Measurements from ENCODE around the gene PEX26.
"Not testable (repeated sequence)": the region's sequence is repeated elsewhere in the genome, so short reads cannot be mapped to it uniquely, and the experiment has no call there.

PEX26 gene

GRCh38 chr22:18120857-18121256 is 43.1 kb downstream of the PEX26 start:
- no peak for TF ChIP-seq Cebpa-rat (IDR thresholded peaks at IDR 0.05)
- H3K27me3 ChIP-seq: peaks cover 0 to 51% (median 0%) of the 10 kb centered on the region in 11 experiments; a peak in 9 of 22 replicates
- H3K4me1 ChIP-seq: peaks cover 30 to 66% (median 50%) of the 10 kb centered on the region in 10 experiments

GRCh38 chr22:18121506-18121905 is 43.7 kb downstream of the PEX26 start:
- no peaks in the 10 kb centered on the region; a peak in 1 of 22 replicates for H3K9me3 ChIP-seq (replicated peaks in 1 of 11)
- H3K27ac ChIP-seq: no peak overlapping the region
- H3K4me1 ChIP-seq: peaks cover 24 to 59% (median 44%) of the 10 kb centered on the region in 10 experiments
- H3K4me2 ChIP-seq: peak overlapping the region in 10 of 11 experiments; percentile 14 to 97 (median 84); a peak in 12 of 22 replicates
- H3K27me3 ChIP-seq: peaks cover 0 to 45% (median 0%) of the 10 kb centered on the region in 11 experiments; a peak in 8 of 22 replicates
- peaks cover 0 to 22% (median 5%) of the 10 kb centered on the region in 11 experiments; a peak in 11 of 22 replicates for H3K36me3 ChIP-seq
- no peak for TF ChIP-seq Cebpa-rat (IDR thresholded peaks at IDR 0.05)
- H3K9ac ChIP-seq: no peak overlapping the region
- H3K4me3 ChIP-seq: no peak overlapping the region
- H4K20me1 ChIP-seq: peaks cover 0 to 41% (median 10%) of the 10 kb centered on the region in 11 experiments; a peak in 10 of 22 replicates

More at GRCh38 chr22:18120857-18121256, 43.1 kb downstream of the PEX26 start:
- no peak overlapping the region; a peak in 1 of 20 replicates for H3K4me3 ChIP-seq
- H3K27ac ChIP-seq: no peak overlapping the region
- H3K4me2 ChIP-seq: peak overlapping the region; percentile 8 to 97 (median 80); a peak in 13 of 22 replicates
- H4K20me1 ChIP-seq: peaks cover 0 to 48% (median 12%) of the 10 kb centered on the region in 11 experiments; a peak in 10 of 22 replicates
- H3K36me3 ChIP-seq: peaks cover 0 to 15% (median 0%) of the 10 kb centered on the region in 11 experiments; a peak in 5 of 22 replicates
- no peak overlapping the region for H3K9ac ChIP-seq
- H3K9me3 ChIP-seq (replicated peaks in 1 of 11): no peaks in the 10 kb centered on the region

GRCh38 chr22:18121954-18122554 is 44.3 kb downstream of the PEX26 start:
- Histone ChIP-seq H3K9ac (no peak overlapping the region), H3K4me3 (no peak overlapping the region), H3K4me1 (peaks cover 22 to 54% (median 39%) of the 10 kb centered on the region in 10 experiments), H3K27ac (no peak overlapping the region), H3K36me3 (peaks cover 0 to 27% (median 10%) of the 10 kb centered on the region in 11 experiments; a peak in 12 of 22 replicates), H4K20me1 (peaks cover 0 to 38% (median 6%) of the 10 kb centered on the region in 11 experiments; a peak in 9 of 22 replicates), H3K27me3 (peaks cover 0 to 39% (median 0%) of the 10 kb centered on the region in 11 experiments; a peak in 8 of 22 replicates), H3K4me2 (peak overlapping the region in 2 of 11 experiments; percentile 91 to 95; a peak in 3 of 22 replicates), H3K9me3 (replicated peaks in 1 of 11) (peaks cover 0 to 4% (median 0%) of the 10 kb centered on the region in 11 experiments; a peak in 1 of 22 replicates)
- TF ChIP-seq Cebpa-rat (IDR thresholded peaks at IDR 0.05): no peak

- H3K4me3 ChIP-seq; H3K4me2 ChIP-seq; H3K9ac ChIP-seq; H3K9me3 ChIP-seq (replicated peaks in 1 of 11); H3K27ac ChIP-seq: not testable (repeated sequence)
- Histone ChIP-seq H3K4me1 (peaks cover 22 to 39% (median 29%) of the 10 kb centered on the region in 10 experiments), H3K27me3 (peaks cover 0 to 25% (median 0%) of the 10 kb centered on the region in 11 experiments; a peak in 8 of 22 replicates), H4K20me1 (peaks cover 0 to 26% (median 6%) of the 10 kb centered on the region in 11 experiments; a peak in 8 of 22 replicates), H3K36me3 (peaks cover 0 to 34% (median 13%) of the 10 kb centered on the region in 11 experiments; a peak in 12 of 22 replicates)
Measured at GRCh38 chr22:18123476-18124025, 45.8 kb downstream of the PEX26 start.

GRCh38 chr22:18126606-18127005 is 48.8 kb downstream of the PEX26 start:
- Histone ChIP-seq H3K36me3 (peaks cover 0 to 40% (median 13%) of the 10 kb centered on the region in 11 experiments; a peak in 12 of 22 replicates), H4K20me1 (peaks cover 0 to 2% (median 0%) of the 10 kb centered on the region in 11 experiments; a peak in 4 of 22 replicates), H3K4me2 (no peak overlapping the region), H3K27ac (no peak overlapping the region), H3K9ac (no peak overlapping the region), H3K4me1 (peaks cover 0 to 12% (median 8%) of the 10 kb centered on the region in 10 experiments; a peak in 12 of 20 replicates), H3K4me3 (no peak overlapping the region), H3K27me3 (peaks cover 0 to 3% (median 0%) of the 10 kb centered on the region in 11 experiments; a peak in 1 of 22 replicates), H3K9me3 (replicated peaks in 1 of 11) (peaks cover 0 to 4% (median 0%) of the 10 kb centered on the region in 11 experiments; a peak in 1 of 22 replicates)
- no peak for TF ChIP-seq Cebpa-rat (IDR thresholded peaks at IDR 0.05)

GRCh38 chr22:18130018-18130417 is 52.2 kb downstream of the PEX26 start:
- peaks cover 0 to 12% (median 5%) of the 10 kb centered on the region in 10 experiments; a peak in 10 of 20 replicates for H3K4me1 ChIP-seq
- peak overlapping the region in 3 of 11 experiments; percentile 26 to 71 (median 61); a peak in 5 of 22 replicates for H3K4me2 ChIP-seq
- no peak for TF ChIP-seq Cebpa-rat (IDR thresholded peaks at IDR 0.05)
- no peak overlapping the region for H3K4me3 ChIP-seq
- H3K27me3 ChIP-seq: no peaks in the 10 kb centered on the region
- no peaks in the 10 kb centered on the region; a peak in 2 of 22 replicates for H4K20me1 ChIP-seq
- peaks cover 0 to 31% (median 12%) of the 10 kb centered on the region in 11 experiments; a peak in 12 of 22 replicates for H3K36me3 ChIP-seq
- H3K27ac ChIP-seq: no peak overlapping the region
- H3K9ac ChIP-seq: no peak overlapping the region
- peaks cover 0 to 4% (median 0%) of the 10 kb centered on the region in 11 experiments; a peak in 1 of 22 replicates for H3K9me3 ChIP-seq (replicated peaks in 1 of 11)

- TF ChIP-seq Cebpa-rat (IDR thresholded peaks at IDR 0.05): no peak
Measured at GRCh38 chr22:18130699-18131429, 53.1 kb downstream of the PEX26 start.

GRCh38 chr22:18133452-18133851 is 55.7 kb downstream of the PEX26 start:
- H3K4me2 ChIP-seq: no peak overlapping the region
- H3K9me3 ChIP-seq (replicated peaks in 1 of 11): peaks cover 0 to 3% (median 0%) of the 10 kb centered on the region in 11 experiments; a peak in 1 of 22 replicates
- peaks cover 0 to 15% (median 0%) of the 10 kb centered on the region in 11 experiments; a peak in 4 of 22 replicates for H3K36me3 ChIP-seq
- no peak for TF ChIP-seq Cebpa-rat (IDR thresholded peaks at IDR 0.05)
- H4K20me1 ChIP-seq: no peaks in the 10 kb centered on the region; a peak in 3 of 22 replicates
- no peak overlapping the region for H3K27ac ChIP-seq
- peaks cover 0 to 12% (median 7%) of the 10 kb centered on the region in 10 experiments; a peak in 10 of 20 replicates for H3K4me1 ChIP-seq
- no peaks in the 10 kb centered on the region for H3K27me3 ChIP-seq
- no peak overlapping the region for H3K4me3 ChIP-seq
- no peak overlapping the region for H3K9ac ChIP-seq

More at GRCh38 chr22:18130699-18131429, 53.1 kb downstream of the PEX26 start:
- no peaks in the 10 kb centered on the region; a peak in 2 of 22 replicates for H4K20me1 ChIP-seq
- H3K4me1 ChIP-seq: peaks cover 0 to 12% (median 7%) of the 10 kb centered on the region in 10 experiments; a peak in 10 of 20 replicates
- no peaks in the 10 kb centered on the region for H3K27me3 ChIP-seq
- H3K9ac ChIP-seq: no peak overlapping the region
- H3K9me3 ChIP-seq (replicated peaks in 1 of 11): peaks cover 0 to 4% (median 0%) of the 10 kb centered on the region in 11 experiments; a peak in 1 of 22 replicates
- no peak overlapping the region for H3K4me3 ChIP-seq
- H3K4me2 ChIP-seq: peak overlapping the region in 2 of 11 experiments; percentile 61 to 71; a peak in 4 of 22 replicates
- peaks cover 0 to 31% (median 12%) of the 10 kb centered on the region in 11 experiments; a peak in 12 of 22 replicates for H3K36me3 ChIP-seq
- H3K27ac ChIP-seq: no peak overlapping the region

Data from BLaER1 treated with 17β-estradiol and CSF1 and Interleukin-3, amounts not matched to agents 10 nM and 100 nM (cell line).